ENCODE results near the gene SLC3A2. TPM values are rescaled to one million over a fixed set of nuclear protein-coding genes. Genes with fewer than 3 reads are reported as not detected.
"Not testable (repeated sequence)": the region's sequence is repeated elsewhere in the genome, so short reads cannot be mapped to it uniquely, and the experiment has no call there.

Gene SLC3A2
- polyA plus RNA-seq, 3 donors = 164 to 215 (median 179) TPM

DNA sequence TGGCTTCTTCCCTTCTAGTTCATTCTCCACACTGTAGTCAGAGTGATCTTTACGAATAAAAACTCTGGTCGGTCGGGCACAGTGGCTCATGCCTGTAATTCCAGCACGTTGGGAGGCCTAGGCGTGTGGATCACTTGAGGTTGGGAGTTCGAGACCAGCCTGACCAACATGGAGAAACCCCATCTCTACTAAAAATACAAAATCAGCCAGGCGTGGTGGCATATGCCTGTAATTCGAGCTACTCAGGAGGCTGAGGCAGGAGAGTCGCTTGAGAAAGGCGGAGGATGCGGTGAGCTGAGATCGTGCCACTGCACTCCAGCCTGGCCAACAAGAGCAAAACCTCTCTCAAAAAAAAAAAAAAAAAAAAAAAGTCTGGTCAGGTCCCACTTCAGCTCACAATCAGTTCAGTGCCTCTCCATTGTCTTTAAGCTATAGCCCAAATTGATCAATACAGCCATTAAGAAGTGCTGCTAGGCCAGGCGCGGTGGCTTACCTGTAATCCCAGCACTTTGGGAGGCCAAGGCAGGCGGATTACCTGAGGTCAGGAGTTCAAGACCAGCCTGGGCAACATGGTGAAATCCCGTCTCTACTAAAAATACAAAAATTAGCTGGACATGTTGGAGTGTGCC lies 19.0 kb upstream of the SLC3A2 start:
- not testable (repeated sequence) for DNase-seq (ENCODE audit: extremely low read depth in 1 of 11, low read depth in 9 of 11, low spot score in 4 of 11)

DNA sequence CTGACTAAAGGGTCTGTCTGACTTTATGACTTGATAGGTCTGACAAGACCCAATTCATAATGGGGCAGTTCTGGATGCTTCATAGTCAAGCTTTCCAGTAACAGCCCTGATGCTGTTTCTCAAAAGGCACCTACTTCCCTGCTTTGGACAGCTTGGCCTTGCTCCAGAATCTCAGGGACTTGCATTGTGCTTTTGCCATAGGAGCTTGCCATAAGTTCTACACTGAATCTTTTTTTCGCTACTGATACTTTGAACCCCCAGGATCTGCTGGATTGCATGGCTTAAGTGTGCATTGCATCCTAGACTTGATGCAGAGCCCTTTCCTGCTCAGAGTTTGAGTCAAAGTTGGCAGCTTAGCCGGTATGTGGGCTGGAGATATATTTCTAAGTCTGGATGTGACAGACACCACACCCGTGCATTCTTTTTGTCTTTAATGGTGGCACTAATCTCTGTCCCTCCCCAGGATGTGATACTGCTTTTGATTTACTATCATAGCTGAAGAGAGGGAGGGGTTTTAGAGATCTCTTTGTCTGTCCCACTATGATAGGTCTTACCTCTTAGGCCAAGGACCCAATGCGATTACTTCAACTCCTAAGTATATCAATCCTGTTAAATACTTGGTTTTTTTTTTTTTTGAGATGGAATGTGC lies 16.9 kb upstream of the SLC3A2 start:
- DNase-seq (ENCODE audit: extremely low read depth in 1 of 11, low read depth in 9 of 11, low spot score in 4 of 11) = no peak

GRCh38 chr11:62865635-62866034 lies 15.1 kb upstream of the SLC3A2 start:
- DNase-seq (ENCODE audit: extremely low read depth in 1 of 11, low read depth in 9 of 11, low spot score in 4 of 11) = no peak

DNA sequence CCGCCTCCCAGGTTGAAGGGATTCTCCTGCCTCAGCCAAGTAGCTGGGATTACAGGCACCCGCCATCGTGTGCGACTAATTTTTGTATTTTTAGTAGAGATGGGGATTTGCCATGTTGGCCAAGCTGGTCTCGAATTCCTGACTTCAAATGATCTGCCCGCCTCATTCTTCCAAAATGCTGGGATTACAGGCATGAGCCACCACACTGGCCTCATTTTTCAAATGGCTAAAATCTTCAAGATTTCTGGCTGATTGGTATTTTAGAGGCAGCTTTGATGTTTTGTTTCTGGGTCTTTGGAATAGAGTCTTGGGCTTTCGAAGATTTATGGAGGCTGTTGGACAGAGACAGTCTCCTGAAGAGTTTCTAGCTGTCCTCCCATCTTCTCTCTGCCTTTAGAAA lies 5.8 kb upstream of the SLC3A2 start:
- no peak for DNase-seq (ENCODE audit: extremely low read depth in 1 of 11, low read depth in 9 of 11, low spot score in 4 of 11)

- no peak for DNase-seq (ENCODE audit: extremely low read depth in 1 of 11, low read depth in 9 of 11, low spot score in 4 of 11)
These were observed 4.8 kb upstream of the SLC3A2 start for GRCh38 chr11:62875698-62876478.

DNA sequence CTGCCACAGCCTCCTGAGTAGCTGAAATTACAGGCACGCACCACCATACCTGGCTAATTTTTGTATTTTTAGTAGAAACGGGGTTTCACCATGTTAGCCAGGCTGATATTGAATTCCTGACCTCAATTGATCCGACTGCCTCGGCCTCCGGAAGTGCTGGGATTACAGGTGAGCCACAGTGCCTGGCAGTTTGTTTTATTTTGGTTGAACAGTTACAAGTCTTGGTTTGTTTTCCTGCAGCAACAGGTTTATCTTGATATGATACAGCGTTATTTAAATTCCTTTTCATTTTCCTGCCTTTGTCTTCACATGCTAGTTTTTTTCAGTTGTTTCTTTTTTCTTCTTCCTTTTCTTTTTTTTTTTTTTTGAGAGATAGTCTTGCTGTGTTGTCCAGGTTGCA lies 4.0 kb upstream of the SLC3A2 start:
- no peak for DNase-seq (ENCODE audit: extremely low read depth in 1 of 11, low read depth in 9 of 11, low spot score in 4 of 11)

- no peak for DNase-seq (ENCODE audit: extremely low read depth in 1 of 11, low read depth in 9 of 11, low spot score in 4 of 11)
These were observed 1.3 kb upstream of the SLC3A2 start for GRCh38 chr11:62879235-62879978.

DNA sequence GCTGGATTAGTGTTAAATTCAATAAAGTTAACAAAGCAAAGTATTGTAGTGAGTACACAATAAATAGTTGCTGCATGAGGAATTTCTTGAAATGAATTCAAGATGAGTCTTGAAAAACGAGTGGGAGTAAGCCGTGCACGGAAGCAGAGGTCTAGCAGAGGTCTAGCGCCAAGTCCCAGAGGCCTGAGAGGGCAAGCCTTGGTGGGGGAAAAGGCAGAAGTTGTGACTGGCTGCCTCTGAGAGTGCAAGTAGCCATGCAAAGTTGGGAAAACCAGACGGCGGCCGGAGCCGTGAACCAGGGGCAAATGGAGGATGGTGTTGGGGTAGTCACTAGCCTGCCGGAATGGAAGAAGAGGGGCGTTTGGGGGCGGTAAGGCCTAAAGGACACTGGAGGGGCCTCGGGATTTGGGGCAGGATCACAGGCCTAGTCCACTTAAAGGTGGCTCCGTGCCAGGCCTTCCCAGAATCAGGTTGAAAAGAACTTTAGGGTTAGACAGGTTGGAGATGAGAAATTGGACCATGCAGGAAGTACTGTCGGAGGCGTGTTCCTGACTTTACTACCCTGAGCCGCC lies 379 bp upstream of the SLC3A2 start:
- peak in 2 of 11 donors; percentile 26 to 39 for DNase-seq (ENCODE audit: extremely low read depth in 1 of 11, low read depth in 9 of 11, low spot score in 4 of 11)

GRCh38 chr11:62881579-62882430 lies 1.1 kb downstream of the SLC3A2 start:
- DNase-seq (ENCODE audit: extremely low read depth in 1 of 11, low read depth in 9 of 11, low spot score in 4 of 11) = peak in 10 of 11 donors; percentile 84 to 96 (median 92)

- DNase-seq (ENCODE audit: extremely low read depth in 1 of 11, low read depth in 9 of 11, low spot score in 4 of 11) = no peak
These were observed 1.7 kb downstream of the SLC3A2 start for GRCh38 chr11:62882431-62882749.

GRCh38 chr11:62882788-62883501 lies 2.2 kb downstream of the SLC3A2 start:
- no peak for DNase-seq (ENCODE audit: extremely low read depth in 1 of 11, low read depth in 9 of 11, low spot score in 4 of 11)

GRCh38 chr11:62883673-62884072 lies 3.0 kb downstream of the SLC3A2 start:
- DNase-seq (ENCODE audit: extremely low read depth in 1 of 11, low read depth in 9 of 11, low spot score in 4 of 11) = no peak

DNA sequence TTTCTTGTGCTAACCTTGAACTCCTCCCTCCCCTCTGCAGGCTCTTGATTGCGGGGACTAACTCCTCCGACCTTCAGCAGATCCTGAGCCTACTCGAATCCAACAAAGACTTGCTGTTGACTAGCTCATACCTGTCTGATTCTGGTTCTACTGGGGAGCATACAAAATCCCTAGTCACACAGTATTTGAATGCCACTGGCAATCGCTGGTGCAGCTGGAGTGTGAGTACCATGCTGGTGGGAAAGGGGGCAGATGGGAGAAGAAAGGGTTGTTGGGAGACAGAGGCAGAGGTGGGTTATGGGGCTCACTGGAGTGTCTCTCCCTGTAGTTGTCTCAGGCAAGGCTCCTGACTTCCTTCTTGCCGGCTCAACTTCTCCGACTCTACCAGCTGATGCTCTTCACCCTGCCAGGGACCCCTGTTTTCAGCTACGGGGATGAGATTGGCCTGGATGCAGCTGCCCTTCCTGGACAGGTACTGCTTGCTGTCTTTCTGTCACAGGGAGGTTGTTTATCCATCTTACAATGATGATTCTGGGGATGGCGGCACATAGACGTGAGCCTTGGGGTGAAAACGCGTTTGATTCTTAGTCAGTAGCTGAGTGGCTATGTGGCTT lies 4.5 kb downstream of the SLC3A2 start:
- no peak for DNase-seq (ENCODE audit: extremely low read depth in 1 of 11, low read depth in 9 of 11, low spot score in 4 of 11)

DNA sequence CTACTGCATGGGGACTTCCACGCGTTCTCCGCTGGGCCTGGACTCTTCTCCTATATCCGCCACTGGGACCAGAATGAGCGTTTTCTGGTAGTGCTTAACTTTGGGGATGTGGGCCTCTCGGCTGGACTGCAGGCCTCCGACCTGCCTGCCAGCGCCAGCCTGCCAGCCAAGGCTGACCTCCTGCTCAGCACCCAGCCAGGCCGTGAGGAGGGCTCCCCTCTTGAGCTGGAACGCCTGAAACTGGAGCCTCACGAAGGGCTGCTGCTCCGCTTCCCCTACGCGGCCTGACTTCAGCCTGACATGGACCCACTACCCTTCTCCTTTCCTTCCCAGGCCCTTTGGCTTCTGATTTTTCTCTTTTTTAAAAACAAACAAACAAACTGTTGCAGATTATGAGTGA lies 7.7 kb downstream of the SLC3A2 start:
- no peak for DNase-seq (ENCODE audit: extremely low read depth in 1 of 11, low read depth in 9 of 11, low spot score in 4 of 11)

DNA sequence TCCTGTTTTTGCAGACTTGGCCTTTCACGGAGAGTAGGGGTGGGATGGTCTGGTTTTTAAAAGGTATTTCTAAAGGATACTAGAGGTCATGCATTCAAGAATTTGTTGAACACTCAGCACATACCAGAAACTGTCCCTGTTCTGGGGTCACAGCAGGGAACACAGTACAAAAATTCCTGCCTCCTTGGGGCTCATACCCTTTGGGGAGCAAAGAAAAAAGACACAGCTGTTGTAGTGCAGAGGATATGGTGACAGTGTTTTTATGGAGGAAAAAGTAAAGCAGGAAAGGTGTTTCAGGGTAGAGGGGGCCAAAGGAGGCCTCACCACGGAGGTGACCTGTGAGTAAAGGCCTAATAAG lies 8.4 kb downstream of the SLC3A2 start:
- DNase-seq (ENCODE audit: extremely low read depth in 1 of 11, low read depth in 9 of 11, low spot score in 4 of 11) = no peak

- DNase-seq (ENCODE audit: extremely low read depth in 1 of 11, low read depth in 9 of 11, low spot score in 4 of 11) = peak in 6 of 11 donors; percentile 26 to 82 (median 58)
These were observed 9.1 kb downstream of the SLC3A2 start for GRCh38 chr11:62889484-62890437.

Measured in renal cortex interstitium (tissue), 11 donors.